DMS 273 treated with DMSO at 0.1 percent for 48 hours (cell line): ENCODE measurements around the gene PIRT.

Experiments
- DNase-seq: peaks from one replicate; lab custom pipeline; 2025; lab: John Stamatoyannopoulos, UW

The PIRT gene

DNA sequence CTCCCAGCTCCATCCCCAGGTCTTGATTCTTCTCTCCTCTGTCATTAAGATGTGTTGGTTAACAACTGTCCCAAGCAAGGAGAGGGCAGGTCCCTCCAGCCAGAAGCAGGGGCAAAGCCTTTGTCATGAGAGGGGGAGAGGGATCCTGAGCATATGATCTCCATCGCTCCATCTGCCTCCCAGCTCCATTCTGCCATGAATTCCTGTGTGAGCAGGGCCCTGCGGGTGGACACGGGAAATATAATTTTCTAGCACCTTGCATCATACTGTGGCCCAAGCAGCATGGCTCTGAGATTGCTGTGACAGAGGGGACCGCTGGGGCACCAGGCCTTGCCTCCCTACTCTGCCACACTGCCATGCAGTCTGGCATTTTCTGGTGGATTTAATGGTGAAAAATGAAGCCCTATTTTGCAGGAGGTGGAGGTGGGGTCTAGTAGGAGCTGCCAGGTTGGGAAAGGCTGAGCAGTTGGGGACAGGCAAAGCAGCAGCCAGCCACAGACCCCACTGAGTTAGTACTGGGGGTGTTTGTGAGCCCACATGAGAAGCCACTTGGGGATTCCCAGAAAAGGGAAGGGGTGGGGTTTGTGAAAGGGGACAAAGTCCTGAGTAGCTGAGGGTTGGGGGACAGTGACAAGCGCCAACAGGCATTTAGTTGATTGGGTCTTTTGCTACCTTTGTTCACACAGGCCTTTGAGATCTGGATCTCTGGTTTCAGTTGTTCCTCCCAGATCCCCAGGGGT, 50.4 kb downstream of the PIRT start:
- no peak for DNase-seq

DNA sequence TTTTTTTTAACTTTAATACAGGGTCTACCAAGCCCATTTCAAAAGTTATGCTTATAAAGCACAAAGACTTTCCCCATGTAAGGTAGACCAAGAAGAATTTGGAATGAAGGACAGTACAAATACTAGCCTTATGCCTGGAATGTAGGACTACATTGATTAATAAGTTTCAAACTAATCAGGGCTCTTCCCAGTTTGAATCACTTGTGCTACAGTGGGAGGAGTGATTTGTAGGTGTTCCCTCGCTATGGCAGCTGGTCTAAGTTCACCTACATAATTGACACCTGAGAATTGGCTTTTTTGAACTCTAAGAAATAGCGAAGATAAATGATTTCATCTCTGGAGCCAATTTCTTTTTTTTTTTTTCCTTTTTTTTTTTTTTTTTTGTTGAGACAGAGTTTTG, 52.6 kb downstream of the PIRT start:
- DNase-seq = no peak

DNA sequence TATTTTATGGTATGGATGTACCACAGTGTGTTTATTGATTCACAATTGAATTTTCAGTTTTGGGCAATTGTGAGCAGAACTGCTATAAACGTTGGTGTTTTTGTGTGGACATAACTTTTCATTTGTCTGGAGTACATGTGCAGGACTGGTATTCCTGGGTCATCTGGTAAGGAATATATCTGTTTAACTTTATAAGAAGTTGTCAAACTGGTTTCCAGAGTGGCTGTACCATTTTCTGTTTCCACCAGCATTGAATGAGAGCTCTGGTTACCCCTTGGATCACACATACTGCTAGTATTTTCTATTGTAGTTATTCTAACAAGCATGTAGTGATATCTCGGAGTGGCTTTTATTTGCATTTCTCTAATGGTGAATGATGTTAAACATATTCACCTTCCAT, 58.3 kb downstream of the PIRT start:
- no peak for DNase-seq

DNA sequence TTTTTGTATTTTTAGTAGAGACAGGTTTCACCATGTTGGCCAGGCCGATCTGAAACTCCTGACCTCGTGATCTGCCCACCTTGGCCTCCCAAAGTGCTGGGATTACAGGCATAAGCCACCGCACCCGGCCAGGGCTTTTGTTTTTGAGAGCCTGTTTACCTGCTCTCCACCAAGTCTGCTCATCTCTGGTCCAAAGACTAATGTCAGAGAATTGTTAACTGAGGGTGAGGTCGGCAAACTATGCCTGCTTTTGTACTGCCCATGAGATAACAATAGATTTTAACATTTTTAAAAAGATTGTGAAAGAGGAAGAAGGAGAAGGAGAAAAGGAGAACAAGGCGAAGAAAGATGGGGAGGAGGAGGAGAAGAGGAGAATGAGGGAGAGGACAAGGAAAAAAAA, 60.0 kb downstream of the PIRT start:
- DNase-seq = no peak

DNA sequence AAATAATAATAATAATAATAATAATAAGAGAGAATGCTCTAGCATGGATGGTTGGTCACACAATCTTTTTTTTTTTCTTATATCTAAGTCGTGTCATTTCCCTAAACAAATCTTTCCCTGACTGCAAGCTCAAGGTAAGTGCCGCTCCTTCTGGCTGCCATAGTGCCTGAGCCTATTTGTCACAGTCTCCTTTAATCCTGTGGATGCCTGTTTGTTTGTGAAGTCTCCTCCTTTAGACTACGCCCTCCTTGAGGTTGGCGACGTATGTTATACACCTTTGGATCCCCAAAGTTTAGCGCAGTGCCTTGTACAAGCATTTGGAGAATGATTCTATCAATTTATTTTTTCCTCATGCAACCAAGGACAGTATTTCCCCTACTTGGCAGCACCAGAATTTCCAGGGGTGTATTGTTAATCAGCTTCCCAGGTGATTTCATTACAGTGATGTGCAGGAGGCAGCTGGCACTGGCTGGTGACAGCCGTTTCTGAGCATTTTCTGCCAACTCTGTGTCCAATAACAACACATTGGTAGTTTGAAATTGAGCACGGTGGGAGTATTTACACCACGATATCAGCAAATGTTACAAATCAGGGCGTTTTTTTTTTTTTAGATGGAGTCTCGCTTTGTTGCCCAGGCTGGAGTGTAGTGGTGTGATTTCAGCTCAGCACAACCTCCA, 60.6 kb downstream of the PIRT start:
- no peak for DNase-seq

DNA sequence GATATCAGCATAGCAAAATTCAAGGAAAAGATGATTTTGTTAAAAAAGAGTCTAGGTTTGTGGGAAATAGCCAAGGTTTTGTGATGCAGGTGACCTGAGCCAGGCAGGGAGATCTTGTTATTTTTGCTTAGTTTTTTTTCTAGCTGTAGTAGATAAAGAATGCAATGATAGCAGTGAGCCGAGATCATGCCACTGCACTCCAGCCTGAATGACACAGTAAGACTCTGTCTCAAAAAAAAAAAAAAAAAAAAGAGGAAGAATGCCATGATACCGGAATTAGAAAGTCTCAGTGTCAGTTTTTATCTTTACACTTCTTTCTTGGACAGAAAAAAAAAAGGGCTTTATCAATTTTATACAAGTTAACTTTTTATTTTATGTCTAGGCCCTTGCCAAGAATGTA, 61.5 kb downstream of the PIRT start:
- DNase-seq = no peak

DNA sequence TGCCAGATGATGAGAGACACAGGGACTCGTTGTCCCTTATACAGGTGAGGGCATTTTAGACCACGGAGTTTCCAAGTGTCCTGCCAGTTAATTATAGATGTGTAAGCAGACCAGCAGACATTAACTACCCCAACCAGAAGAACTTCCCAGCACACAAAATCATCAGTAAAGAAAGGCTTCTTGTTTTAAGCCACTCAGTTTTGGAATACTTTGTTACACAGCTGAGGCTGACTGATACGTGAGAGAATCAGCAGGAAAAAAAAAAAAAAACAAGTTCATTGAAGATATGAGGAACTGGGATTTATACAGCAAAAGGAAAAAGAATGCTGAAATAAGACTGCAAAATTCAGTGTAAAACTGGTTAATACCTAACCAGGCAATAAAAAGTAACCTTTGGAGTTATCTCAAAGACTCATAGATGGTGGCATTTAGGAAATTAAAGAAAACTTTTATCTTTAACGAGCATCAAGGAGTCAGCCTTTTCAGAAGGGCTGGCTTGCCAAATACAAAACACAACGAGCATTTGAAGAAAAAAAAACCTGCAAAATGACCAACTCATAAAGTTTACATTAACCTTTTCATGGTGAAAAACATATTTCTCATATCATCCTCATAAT, 62.0 kb downstream of the PIRT start:
- DNase-seq = no peak

DNA sequence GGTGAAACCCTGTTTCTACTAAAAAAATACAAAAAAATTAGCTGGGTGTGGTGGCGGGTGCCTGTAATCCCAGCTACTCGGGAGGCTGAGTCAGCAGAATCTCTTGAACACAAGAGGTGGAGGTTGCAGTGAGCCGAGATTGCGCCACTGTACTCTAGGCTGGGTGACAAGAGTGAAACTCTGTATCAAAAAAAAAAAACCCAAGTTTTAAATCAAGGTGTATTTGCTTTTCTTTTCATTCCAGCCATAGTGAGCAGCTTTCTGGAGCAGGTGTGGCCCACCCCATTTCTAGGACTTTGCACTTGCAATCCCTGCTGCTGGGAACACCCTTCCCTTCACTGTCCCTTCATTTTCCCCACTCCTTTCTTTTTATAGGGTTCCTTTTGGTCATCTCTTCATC, 62.8 kb downstream of the PIRT start:
- no peak for DNase-seq

DNA sequence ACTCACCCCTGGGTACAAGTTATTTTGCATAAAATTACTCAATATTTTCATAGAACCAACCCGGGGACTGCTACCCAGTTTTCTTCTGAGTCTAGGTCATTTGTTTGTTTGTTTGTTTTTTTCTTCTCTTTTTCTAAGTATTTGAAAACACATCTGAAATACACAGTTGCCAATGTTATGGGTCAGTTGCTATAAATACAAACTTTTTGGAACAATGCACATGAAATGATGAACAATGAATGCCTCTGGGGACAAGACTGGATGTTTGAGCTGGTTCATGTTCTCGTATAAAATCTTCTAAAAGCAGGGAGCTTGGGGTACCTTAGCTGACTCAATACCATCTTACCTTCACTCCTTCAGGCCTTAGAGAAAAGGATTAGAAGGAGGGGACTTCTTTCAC, 64.5 kb downstream of the PIRT start:
- no peak for DNase-seq
